GM12873 (cell line): ENCODE results near the gene ADARB2.

Source experiments
- TF ChIP-seq, protein P1 (sequence below): IDR thresholded peaks from 2 replicates; pipeline ENCODE4 v1.5.1; 2012; ENCODE audit warnings: low read depth, mild to moderate bottlenecking, moderate library complexity, low read length, control low read depth; ENCODE audit not compliant: insufficient read depth; ENCODE audit errors: missing control alignments

Gene ADARB2

DNA sequence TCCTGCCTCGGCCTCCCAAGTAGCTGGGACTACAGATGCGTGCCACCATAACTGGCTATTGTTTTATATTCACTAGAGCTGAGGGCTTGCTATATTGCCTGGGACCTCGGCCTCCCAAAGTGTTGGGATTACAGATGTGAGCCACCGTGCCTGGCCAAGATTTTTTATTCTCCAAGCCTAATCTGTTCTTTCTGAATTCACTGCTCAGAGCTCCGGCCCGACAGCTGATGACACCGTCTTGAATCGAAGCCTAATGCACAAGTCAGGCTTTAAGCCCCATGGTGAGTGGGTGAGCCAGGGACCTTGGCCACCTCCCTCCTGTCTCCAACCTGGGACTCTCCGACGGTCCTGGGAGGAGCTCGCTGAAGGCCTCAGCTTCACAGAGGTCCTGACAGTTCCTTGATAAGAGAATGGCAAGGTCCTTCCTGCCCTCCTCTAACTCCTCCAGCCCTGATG, 342.3 kb downstream of the ADARB2 start:
- TF ChIP-seq, protein P1, sequence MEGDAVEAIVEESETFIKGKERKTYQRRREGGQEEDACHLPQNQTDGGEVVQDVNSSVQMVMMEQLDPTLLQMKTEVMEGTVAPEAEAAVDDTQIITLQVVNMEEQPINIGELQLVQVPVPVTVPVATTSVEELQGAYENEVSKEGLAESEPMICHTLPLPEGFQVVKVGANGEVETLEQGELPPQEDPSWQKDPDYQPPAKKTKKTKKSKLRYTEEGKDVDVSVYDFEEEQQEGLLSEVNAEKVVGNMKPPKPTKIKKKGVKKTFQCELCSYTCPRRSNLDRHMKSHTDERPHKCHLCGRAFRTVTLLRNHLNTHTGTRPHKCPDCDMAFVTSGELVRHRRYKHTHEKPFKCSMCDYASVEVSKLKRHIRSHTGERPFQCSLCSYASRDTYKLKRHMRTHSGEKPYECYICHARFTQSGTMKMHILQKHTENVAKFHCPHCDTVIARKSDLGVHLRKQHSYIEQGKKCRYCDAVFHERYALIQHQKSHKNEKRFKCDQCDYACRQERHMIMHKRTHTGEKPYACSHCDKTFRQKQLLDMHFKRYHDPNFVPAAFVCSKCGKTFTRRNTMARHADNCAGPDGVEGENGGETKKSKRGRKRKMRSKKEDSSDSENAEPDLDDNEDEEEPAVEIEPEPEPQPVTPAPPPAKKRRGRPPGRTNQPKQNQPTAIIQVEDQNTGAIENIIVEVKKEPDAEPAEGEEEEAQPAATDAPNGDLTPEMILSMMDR = no peak

DNA sequence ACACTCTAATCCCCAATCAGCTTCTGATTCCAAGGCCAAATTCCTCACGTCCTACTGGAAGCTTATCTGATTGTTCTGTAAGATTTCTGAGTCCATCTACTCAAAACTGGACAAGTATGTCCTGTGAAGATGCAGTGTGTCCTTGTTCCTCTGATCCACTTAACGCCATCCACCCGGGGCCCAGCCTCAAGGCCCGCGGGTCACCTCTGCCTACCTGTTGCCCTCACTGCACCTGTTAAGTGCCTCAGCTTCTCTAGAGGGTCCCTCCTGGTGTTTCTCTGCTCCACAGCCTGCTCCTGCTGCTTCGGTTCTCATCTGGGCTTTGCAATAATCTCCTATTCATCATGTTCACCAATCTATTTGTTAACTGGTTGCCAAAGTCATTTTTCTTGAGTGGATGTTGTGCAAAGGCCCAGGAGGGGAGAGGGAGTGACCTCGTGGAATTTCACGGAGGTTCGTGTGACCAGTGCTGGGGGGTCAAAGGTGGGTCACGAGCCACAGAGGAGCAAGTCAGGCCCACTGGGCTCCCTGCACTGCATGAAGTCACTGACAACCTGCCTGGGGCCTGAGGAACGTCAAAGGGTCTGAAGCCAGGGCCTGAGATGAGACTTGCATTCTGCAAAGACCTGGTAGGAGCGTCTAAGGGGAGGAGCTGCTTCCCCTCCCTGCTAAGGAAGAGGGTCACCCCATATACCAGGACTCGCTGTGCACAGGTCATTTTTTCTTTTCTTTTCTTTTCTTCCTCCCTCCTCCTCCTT, 343.0 kb downstream of the ADARB2 start:
- TF ChIP-seq, protein P1 = no peak

DNA sequence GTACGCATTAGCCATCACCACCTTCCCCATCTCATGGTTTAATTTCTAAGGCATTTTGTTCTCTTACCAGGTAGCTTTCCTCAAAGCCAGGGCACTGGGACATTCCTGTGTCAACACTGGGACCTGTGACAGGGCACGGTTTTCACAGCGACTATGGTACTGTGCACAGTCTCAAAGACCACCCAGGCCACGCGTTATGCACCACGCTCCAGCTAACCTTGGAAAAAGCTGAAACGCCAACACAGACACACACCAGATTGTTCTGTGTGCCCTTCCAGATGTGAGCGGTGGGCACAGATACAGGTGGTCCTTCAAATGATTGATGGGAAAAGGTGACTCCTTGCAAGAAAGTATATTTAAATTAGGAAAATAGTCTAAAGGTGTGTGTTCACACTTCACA, 343.8 kb downstream of the ADARB2 start:
- TF ChIP-seq, protein P1 = no peak

DNA sequence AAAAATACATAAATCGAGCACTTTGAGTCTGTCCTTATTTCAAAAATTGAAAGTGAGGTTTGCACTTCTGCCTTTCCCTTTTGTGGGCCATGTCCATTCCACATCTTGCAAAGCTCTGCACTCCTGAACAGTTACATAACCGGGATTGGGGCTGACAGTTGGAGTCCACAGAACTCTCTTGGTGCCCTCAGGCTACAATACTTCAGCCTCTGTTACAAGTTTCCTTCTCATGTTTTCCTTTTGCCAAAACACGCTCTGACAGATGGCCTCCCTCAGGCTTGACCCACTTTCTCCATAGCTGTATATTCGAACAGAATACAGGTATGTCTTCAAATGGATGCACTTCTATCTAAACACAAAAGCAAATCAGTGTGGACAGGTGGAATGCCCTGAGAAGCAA, 345.2 kb downstream of the ADARB2 start:
- TF ChIP-seq, protein P1 = no peak

DNA sequence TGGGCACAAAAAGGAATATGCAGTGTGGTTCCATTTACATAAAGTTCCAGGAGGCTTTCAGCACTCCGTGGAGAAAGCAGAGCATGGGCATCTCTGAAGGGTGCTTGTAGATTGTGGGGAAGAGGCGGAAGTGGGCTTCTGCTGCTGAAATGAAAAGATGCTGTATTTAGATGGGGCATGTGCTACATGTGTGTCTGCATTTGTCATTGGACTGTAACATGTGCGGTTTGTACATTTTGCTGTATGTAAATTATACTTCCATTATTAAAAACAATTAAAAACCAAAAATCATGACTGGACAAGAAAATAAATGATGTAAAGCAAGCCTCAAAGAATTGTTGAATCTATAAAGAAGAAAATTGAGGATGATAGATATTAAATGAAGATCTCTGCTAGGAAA, 347.1 kb downstream of the ADARB2 start:
- TF ChIP-seq, protein P1 = no peak

DNA sequence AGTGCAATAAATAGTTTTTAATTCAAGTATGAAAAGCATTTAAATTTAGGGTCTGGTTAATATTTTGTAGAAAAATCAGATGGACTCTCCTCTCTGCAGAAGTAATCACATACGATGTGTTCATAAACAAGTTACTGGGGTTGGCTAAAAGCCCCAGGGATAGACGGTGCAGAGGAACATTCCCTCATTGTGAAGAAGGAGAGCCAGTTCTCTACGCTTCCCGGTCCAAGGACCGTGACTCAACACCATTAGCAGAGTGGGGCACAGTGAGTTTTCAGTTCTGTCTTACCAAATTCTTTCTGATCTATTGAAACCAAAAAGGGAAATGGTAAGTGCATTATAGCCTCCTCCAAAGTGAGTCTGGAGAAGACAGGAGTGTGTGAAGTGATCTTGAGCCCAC, 353.3 kb downstream of the ADARB2 start:
- TF ChIP-seq, protein P1 = no peak

DNA sequence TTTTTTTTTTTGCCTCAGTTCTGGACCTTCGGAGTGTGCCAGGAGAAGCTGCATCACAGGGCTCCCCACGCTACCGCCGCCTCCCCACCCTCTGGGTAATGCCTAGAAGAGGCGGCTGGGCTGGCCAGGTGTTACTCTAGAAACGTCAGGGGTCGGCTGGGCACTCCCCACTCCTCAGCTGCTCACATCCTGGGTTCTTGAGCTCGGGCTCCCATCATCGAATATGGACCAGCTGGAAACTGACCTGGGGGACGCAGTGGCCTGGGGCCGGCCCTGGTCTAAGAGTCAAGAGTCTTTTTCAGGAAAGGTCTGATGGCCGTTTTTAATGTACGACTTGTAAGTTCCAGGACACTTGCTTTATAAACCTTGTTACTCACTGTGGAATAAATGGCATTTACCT, 354.6 kb downstream of the ADARB2 start:
- TF ChIP-seq, protein P1 = no peak
